ENCODE data around the gene DUS2. TPM values are rescaled to one million over a fixed set of nuclear protein-coding genes. Genes with fewer than 3 reads are reported as not detected.

Gene DUS2
- total RNA-seq, 4 donors from 2014 or later, result 10.0 to 14.1 (median 12.9) TPM

- H3K9me3 ChIP-seq, result no peaks in the 10 kb centered on the region
- H3K27me3 ChIP-seq, result no peaks in the 10 kb centered on the region
- peaks cover 59% of the 10 kb centered on the region in 2 donors for H3K4me1 ChIP-seq
- peak overlapping the region in 2 of 3 donors; percentile 54 to 96 for H3K4me3 ChIP-seq (replicated peaks in 1 of 3)
- H3K36me3 ChIP-seq, result no peaks in the 10 kb centered on the region
- DNase-seq, result no peak
- H3K27ac ChIP-seq, result peak overlapping the region; percentile 73 to 96 (median 94)
- intact Hi-C loops (cut with DNase I), result no loop called here
- TF ChIP-seq POLR2A (IDR thresholded peaks at IDR 0.05) (no peak), CTCF (IDR thresholded peaks at IDR 0.05) (no peak)
- 8 to 11% methylated on average over 6 of the region's 6 CpGs for WGBS, 2 donors
Measured at GRCh38 chr16:68086860-68087268, 63.8 kb downstream of the DUS2 start.

GRCh38 chr16:68087688-68088087, 64.6 kb downstream of the DUS2 start:
- TF ChIP-seq POLR2A (IDR thresholded peaks at IDR 0.05) (no peak), CTCF (IDR thresholded peaks at IDR 0.05) (no peak)
- intact Hi-C loops (cut with DNase I), result no loop called here
- peaks cover 59 to 61% of the 10 kb centered on the region in 2 donors for H3K4me1 ChIP-seq

GRCh38 chr16:68088130-68088972, 65.3 kb downstream of the DUS2 start:
- peaks cover 56 to 57% of the 10 kb centered on the region in 2 donors for H3K4me1 ChIP-seq
- 89% methylated on average over 9 of the region's 9 CpGs for WGBS, 2 donors
- intact Hi-C loops (cut with DNase I), result no loop called here
- H3K4me3 ChIP-seq (replicated peaks in 1 of 3), result no peak overlapping the region
- H3K9me3 ChIP-seq, result no peaks in the 10 kb centered on the region
- no peak for DNase-seq
- peak overlapping the region in 1 of 3 donors; percentile 12 for H3K27ac ChIP-seq
- TF ChIP-seq CTCF (IDR thresholded peaks at IDR 0.05), result no peak
- TF ChIP-seq POLR2A (IDR thresholded peaks at IDR 0.05), result no peak
- H3K36me3 ChIP-seq, result no peaks in the 10 kb centered on the region
- no peaks in the 10 kb centered on the region for H3K27me3 ChIP-seq

More at GRCh38 chr16:68087688-68088087, 64.6 kb downstream of the DUS2 start:
- Histone ChIP-seq H3K36me3 (no peaks in the 10 kb centered on the region), H3K4me3 (replicated peaks in 1 of 3) (no peak overlapping the region), H3K27ac (no peak overlapping the region), H3K9me3 (no peaks in the 10 kb centered on the region), H3K27me3 (no peaks in the 10 kb centered on the region)
- no peak for DNase-seq
- WGBS, 2 donors, result 83 to 92% methylated on average over 2 of the region's 2 CpGs

- Histone ChIP-seq H3K27ac (peak overlapping the region in 1 of 3 donors; percentile 12), H3K9me3 (no peaks in the 10 kb centered on the region), H3K27me3 (no peaks in the 10 kb centered on the region), H3K4me1 (peaks cover 54 to 57% of the 10 kb centered on the region in 2 donors), H3K4me3 (replicated peaks in 1 of 3) (no peak overlapping the region), H3K36me3 (no peaks in the 10 kb centered on the region)
- no peak for DNase-seq
- no peak for TF ChIP-seq POLR2A (IDR thresholded peaks at IDR 0.05)
- intact Hi-C loops (cut with DNase I), result no loop called here
- 90 to 95% methylated on average over 4 of the region's 4 CpGs for WGBS, 2 donors
Measured at GRCh38 chr16:68089067-68089466, 66.0 kb downstream of the DUS2 start.

GRCh38 chr16:68090130-68090529, 67.0 kb downstream of the DUS2 start:
- Histone ChIP-seq H3K27ac (no peak overlapping the region), H3K9me3 (no peaks in the 10 kb centered on the region), H3K36me3 (no peaks in the 10 kb centered on the region), H3K4me3 (replicated peaks in 1 of 3) (no peak overlapping the region), H3K27me3 (no peaks in the 10 kb centered on the region), H3K4me1 (peaks cover 52 to 56% of the 10 kb centered on the region in 2 donors)
- WGBS, 2 donors, result 35 to 53% methylated on average over 3 of the region's 3 CpGs
- no peak for DNase-seq
- intact Hi-C loops (cut with DNase I), result no loop called here
- no peak for TF ChIP-seq CTCF (IDR thresholded peaks at IDR 0.05)
- no peak for TF ChIP-seq POLR2A (IDR thresholded peaks at IDR 0.05)
